Activated naive CD8-positive, alpha-beta T cell treated with anti-CD3 and anti-CD28 coated beads, Interleukin-2, amount 50 U/mL, for 24 hours (primary cell): ENCODE measurements around the gene LKAAEAR1.
A peak's percentile ranks its signal among the peaks of the same experiment; 100 is the strongest.

ENCODE experiments used
- ATAC-seq: fragments of 150-1000 bp; cut with Tn5 transposase; one replicate; pipeline ENCODE4 v1.10.0; 2021
- DNase-seq: peaks from one replicate; pipeline ENCODE4 v3.0.0; 2021
- H3K27ac Mint-ChIP-seq: one replicate; pipeline ENCODE4 v1.8.0; 2021; ENCODE audit warnings: mild to moderate bottlenecking, mixed read lengths
- H3K27me3 Mint-ChIP-seq: one replicate; pipeline ENCODE4 v1.8.0; 2021; ENCODE audit warnings: mixed read lengths
- H3K36me3 Mint-ChIP-seq: one replicate; pipeline ENCODE4 v1.8.0; 2021; ENCODE audit warnings: low read depth, mixed read lengths
- H3K4me1 Mint-ChIP-seq: one replicate; pipeline ENCODE4 v1.8.0; 2021; ENCODE audit warnings: mixed read lengths
- H3K4me3 Mint-ChIP-seq: one replicate; pipeline ENCODE4 v1.8.0; 2021; ENCODE audit warnings: mild to moderate bottlenecking, moderate library complexity, mixed read lengths
- H3K9me3 Mint-ChIP-seq: one replicate; pipeline ENCODE4 v1.8.0; 2021; ENCODE audit warnings: mixed read lengths

LKAAEAR1 gene

GRCh38 chr20:64040231-64041039 lies 43.8 kb downstream of the LKAAEAR1 start:
- peaks cover 2% of the 10 kb centered on the region for H3K27me3 Mint-ChIP-seq
- no peak for DNase-seq
- peaks cover 51% of the 10 kb centered on the region for H3K4me1 Mint-ChIP-seq
- H3K36me3 Mint-ChIP-seq = no peaks in the 10 kb centered on the region
- no peak overlapping the region for H3K4me3 Mint-ChIP-seq
- ATAC-seq = no peak
- no peak overlapping the region for H3K27ac Mint-ChIP-seq
- no peaks in the 10 kb centered on the region for H3K9me3 Mint-ChIP-seq

GRCh38 chr20:64039293-64040160 lies 44.7 kb downstream of the LKAAEAR1 start:
- Mint-ChIP-seq H3K4me3 (peak overlapping the region; percentile 50), H3K27me3 (peaks cover 2% of the 10 kb centered on the region), H3K27ac (no peak overlapping the region), H3K36me3 (no peaks in the 10 kb centered on the region), H3K9me3 (no peaks in the 10 kb centered on the region), H3K4me1 (peaks cover 58% of the 10 kb centered on the region)
- ATAC-seq (no peak), DNase-seq (no peak)

GRCh38 chr20:64038565-64039292 lies 45.5 kb downstream of the LKAAEAR1 start:
- peaks cover 5% of the 10 kb centered on the region for H3K36me3 Mint-ChIP-seq
- peaks cover 2% of the 10 kb centered on the region for H3K27me3 Mint-ChIP-seq
- H3K9me3 Mint-ChIP-seq = no peaks in the 10 kb centered on the region
- peak; percentile 84 for DNase-seq
- H3K4me3 Mint-ChIP-seq = no peak overlapping the region
- peak; percentile 44 for ATAC-seq
- peaks cover 65% of the 10 kb centered on the region for H3K4me1 Mint-ChIP-seq
- no peak overlapping the region for H3K27ac Mint-ChIP-seq

GRCh38 chr20:64038224-64038564 lies 46.0 kb downstream of the LKAAEAR1 start:
- ATAC-seq (peak; percentile 2), DNase-seq (no peak)
- Mint-ChIP-seq H3K9me3 (no peaks in the 10 kb centered on the region), H3K36me3 (peaks cover 5% of the 10 kb centered on the region), H3K4me3 (no peak overlapping the region), H3K27ac (no peak overlapping the region), H3K4me1 (peaks cover 70% of the 10 kb centered on the region), H3K27me3 (peaks cover 2% of the 10 kb centered on the region)

- H3K36me3 Mint-ChIP-seq = peaks cover 5% of the 10 kb centered on the region
- no peak overlapping the region for H3K27ac Mint-ChIP-seq
- H3K27me3 Mint-ChIP-seq = peaks cover 2% of the 10 kb centered on the region
- H3K4me1 Mint-ChIP-seq = peaks cover 71% of the 10 kb centered on the region
- DNase-seq (no peak), ATAC-seq (no peak)
- H3K9me3 Mint-ChIP-seq = no peaks in the 10 kb centered on the region
- peak overlapping the region; percentile 26 for H3K4me3 Mint-ChIP-seq
Observed at GRCh38 chr20:64037498-64038213, 46.5 kb downstream of the LKAAEAR1 start.

GRCh38 chr20:64037199-64037497 lies 47.0 kb downstream of the LKAAEAR1 start:
- peak overlapping the region; percentile 14 for H3K4me3 Mint-ChIP-seq
- H3K4me1 Mint-ChIP-seq = peaks cover 74% of the 10 kb centered on the region
- ATAC-seq (no peak), DNase-seq (no peak)
- H3K27ac Mint-ChIP-seq = no peak overlapping the region
- H3K36me3 Mint-ChIP-seq = peaks cover 7% of the 10 kb centered on the region
- no peaks in the 10 kb centered on the region for H3K9me3 Mint-ChIP-seq
- H3K27me3 Mint-ChIP-seq = peaks cover 2% of the 10 kb centered on the region

- H3K4me1 Mint-ChIP-seq = peaks cover 69% of the 10 kb centered on the region
- H3K9me3 Mint-ChIP-seq = no peaks in the 10 kb centered on the region
- H3K4me3 Mint-ChIP-seq = peak overlapping the region; percentile 24
- DNase-seq (peak; percentile 53), ATAC-seq (peak; percentile 18)
- peaks cover 7% of the 10 kb centered on the region for H3K36me3 Mint-ChIP-seq
- peaks cover 2% of the 10 kb centered on the region for H3K27me3 Mint-ChIP-seq
- H3K27ac Mint-ChIP-seq = peak overlapping the region; percentile 93
Observed at GRCh38 chr20:64036346-64037198, 47.6 kb downstream of the LKAAEAR1 start.

GRCh38 chr20:64035933-64036345 lies 48.3 kb downstream of the LKAAEAR1 start, which contains the start of gene C20orf204:
TSS of gene C20orf204 (plus strand) at chr20:64036182. CDS start at chr20:64036324, 142 bp downstream.
- no peak for DNase-seq
- H3K4me1 Mint-ChIP-seq = peaks cover 65% of the 10 kb centered on the region
- H3K27me3 Mint-ChIP-seq = peaks cover 2% of the 10 kb centered on the region
- ATAC-seq = no peak
- H3K9me3 Mint-ChIP-seq = no peaks in the 10 kb centered on the region
- H3K4me3 Mint-ChIP-seq = peak within 1 kb of the TSS; percentile 68
- H3K36me3 Mint-ChIP-seq = peaks cover 7% of the 10 kb centered on the region
- peak within 1 kb of the TSS; percentile 93 for H3K27ac Mint-ChIP-seq

- Mint-ChIP-seq H3K4me1 (peaks cover 60% of the 10 kb centered on the region), H3K27me3 (peaks cover 2% of the 10 kb centered on the region), H3K9me3 (no peaks in the 10 kb centered on the region), H3K36me3 (peaks cover 7% of the 10 kb centered on the region), H3K27ac (peak overlapping the region; percentile 93), H3K4me3 (peak overlapping the region; percentile 68)
- ATAC-seq (peak; percentile 65), DNase-seq (peak; percentile 60)
Observed at GRCh38 chr20:64035066-64035932, 48.9 kb downstream of the LKAAEAR1 start.

- peak overlapping the region; percentile 93 for H3K27ac Mint-ChIP-seq
- peaks cover 12% of the 10 kb centered on the region for H3K36me3 Mint-ChIP-seq
- H3K9me3 Mint-ChIP-seq = no peaks in the 10 kb centered on the region
- peaks cover 2% of the 10 kb centered on the region for H3K27me3 Mint-ChIP-seq
- H3K4me3 Mint-ChIP-seq = no peak overlapping the region
- peaks cover 51% of the 10 kb centered on the region for H3K4me1 Mint-ChIP-seq
- no peak for DNase-seq
- no peak for ATAC-seq
Observed at GRCh38 chr20:64033981-64034493, 50.2 kb downstream of the LKAAEAR1 start.
